Ascending aorta (tissue), 2 donors: ENCODE data around the gene TLX1. TPM values are rescaled to one million over a fixed set of nuclear protein-coding genes. Genes with fewer than 3 reads are reported as not detected.
A peak's percentile ranks its signal among the peaks of the same experiment; 100 is the strongest.

Experiments used
- DNase-seq, 2 donors: peaks; one replicate each; pipeline ENCODE4 v3.0.0-alpha.2; 2019; ENCODE audit warnings: low spot score in 2 of 2
- H3K27ac ChIP-seq, 2 donors: fragments of 200-600 bp; sonication (generic); one replicate each; pipeline ENCODE4 v1.5.1; 2016 to 2017; ENCODE audit warnings: mild to moderate bottlenecking in 1 of 2
- H3K27me3 ChIP-seq: fragments of 200-600 bp; sonication (generic); one replicate; pipeline ENCODE4 v1.5.1; 2017
- H3K36me3 ChIP-seq, 2 donors: fragments of 200-600 bp; sonication (generic); one replicate each; pipeline ENCODE4 v1.5.1; 2016
- H3K4me1 ChIP-seq, 2 donors: fragments of 200-600 bp; sonication (generic); one replicate each; pipeline ENCODE4 v1.5.1; 2016 to 2017; ENCODE audit warnings: mild to moderate bottlenecking in 1 of 2
- H3K4me3 ChIP-seq, 2 donors: fragments of 200-600 bp; sonication (generic); one replicate each; pipeline ENCODE4 v1.5.1; 2016 to 2017; ENCODE audit warnings: mild to moderate bottlenecking in 1 of 2
- H3K9me3 ChIP-seq, 2 donors: fragments of 200-600 bp; sonication (generic); one replicate each; pipeline ENCODE4 v1.5.1; 2016
- intact Hi-C: fragments of 100-400 bp; cut with DNase I; formaldehyde crosslinking; loops from one replicate; pipeline ENCODE4 v1.15.1; 2023
- total RNA-seq: library from RNA; depleted of rRNA; stranded (reverse); fragments of >200 nt; gene quantifications from one replicate; pipeline ENCODE4 v1.1.0, GENCODE V29; 2016
- TF ChIP-seq, protein P1 (sequence below), 3 experiments: fragments of 200-600 bp in 2 of 3; fragments of 450-650 bp in 1 of 3; sonication (generic) in 2 of 3; IDR thresholded peaks; one replicate each; pipeline ENCODE4 v1.5.1; 2016 to 2019; ENCODE audit warnings: antibody characterized with exemption in 3 of 3, mild to moderate bottlenecking in 1 of 3, moderate library complexity in 1 of 3

TLX1 gene
- total RNA-seq, 1 donor from 2014 or later: not detected

DNA sequence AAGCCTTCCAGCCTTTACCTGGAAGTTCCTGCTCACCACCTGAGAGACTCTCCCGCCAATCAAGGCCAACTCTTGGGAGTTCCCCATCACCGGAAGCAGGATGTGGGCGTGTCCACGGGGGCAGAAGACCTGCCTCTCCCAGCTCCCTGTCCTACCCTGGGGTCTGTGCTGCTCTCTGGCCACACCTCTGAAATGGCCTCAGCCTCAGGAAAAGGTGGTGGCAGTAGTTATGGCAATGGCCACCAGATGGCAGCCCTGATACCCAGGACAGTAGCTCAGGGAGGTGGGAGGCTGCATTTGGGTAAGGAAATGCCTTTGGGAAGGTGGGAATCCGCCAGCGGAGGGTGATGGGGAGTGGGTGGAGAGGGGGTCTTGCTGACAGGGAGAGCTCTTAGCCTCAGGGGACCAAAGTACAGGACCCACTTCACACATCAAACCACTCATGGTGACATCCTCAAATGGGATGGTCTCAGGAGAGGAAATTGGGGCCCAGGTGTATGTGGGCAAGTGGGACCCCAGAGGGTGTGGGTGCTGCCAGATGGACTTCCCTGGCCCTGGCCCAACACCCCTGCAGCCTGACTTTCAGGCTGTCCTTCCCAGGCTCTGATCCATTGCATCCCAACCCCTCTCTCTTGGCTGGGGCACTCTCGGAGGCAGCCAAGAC lies 35.4 kb upstream of the TLX1 start:
- intact Hi-C loops: loop anchor here (1.0 kb wide), 1 partner anchor 47 kb away; no protein-coding TSS in a partner anchor
- no peak overlapping the region for H3K27ac ChIP-seq
- peak in 1 of 2 donors; percentile 76 for DNase-seq
- no peaks in the 10 kb centered on the region for H3K9me3 ChIP-seq
- TF ChIP-seq, protein P1, sequence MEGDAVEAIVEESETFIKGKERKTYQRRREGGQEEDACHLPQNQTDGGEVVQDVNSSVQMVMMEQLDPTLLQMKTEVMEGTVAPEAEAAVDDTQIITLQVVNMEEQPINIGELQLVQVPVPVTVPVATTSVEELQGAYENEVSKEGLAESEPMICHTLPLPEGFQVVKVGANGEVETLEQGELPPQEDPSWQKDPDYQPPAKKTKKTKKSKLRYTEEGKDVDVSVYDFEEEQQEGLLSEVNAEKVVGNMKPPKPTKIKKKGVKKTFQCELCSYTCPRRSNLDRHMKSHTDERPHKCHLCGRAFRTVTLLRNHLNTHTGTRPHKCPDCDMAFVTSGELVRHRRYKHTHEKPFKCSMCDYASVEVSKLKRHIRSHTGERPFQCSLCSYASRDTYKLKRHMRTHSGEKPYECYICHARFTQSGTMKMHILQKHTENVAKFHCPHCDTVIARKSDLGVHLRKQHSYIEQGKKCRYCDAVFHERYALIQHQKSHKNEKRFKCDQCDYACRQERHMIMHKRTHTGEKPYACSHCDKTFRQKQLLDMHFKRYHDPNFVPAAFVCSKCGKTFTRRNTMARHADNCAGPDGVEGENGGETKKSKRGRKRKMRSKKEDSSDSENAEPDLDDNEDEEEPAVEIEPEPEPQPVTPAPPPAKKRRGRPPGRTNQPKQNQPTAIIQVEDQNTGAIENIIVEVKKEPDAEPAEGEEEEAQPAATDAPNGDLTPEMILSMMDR (IDR thresholded peaks at IDR 0.05): peak; percentile 47 to 79 (median 52)
- no peaks in the 10 kb centered on the region for H3K4me1 ChIP-seq
- peaks cover 3% of the 10 kb centered on the region for H3K27me3 ChIP-seq
- no peaks in the 10 kb centered on the region for H3K36me3 ChIP-seq
- no peak overlapping the region for H3K4me3 ChIP-seq

DNA sequence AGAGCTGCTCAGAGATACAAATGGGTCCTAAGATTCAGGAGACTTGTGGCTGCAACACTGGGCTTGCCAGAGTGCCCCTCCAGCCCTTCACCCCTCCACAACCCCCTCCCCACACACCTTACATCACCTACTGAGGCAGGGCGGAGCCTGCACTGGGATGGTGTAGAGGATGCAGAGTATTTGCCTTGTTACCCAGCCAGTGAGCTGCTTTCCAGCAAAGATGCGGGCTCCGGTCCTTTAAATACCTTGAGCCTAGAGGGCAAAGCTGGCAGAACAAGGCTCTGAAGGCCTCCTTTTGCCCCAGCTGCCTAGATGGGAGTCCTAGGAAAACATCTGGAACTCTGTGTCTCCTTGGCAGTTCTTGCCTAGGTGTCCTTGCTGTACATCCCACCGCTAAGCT lies 34.7 kb upstream of the TLX1 start:
- intact Hi-C loops: no loop called here

DNA sequence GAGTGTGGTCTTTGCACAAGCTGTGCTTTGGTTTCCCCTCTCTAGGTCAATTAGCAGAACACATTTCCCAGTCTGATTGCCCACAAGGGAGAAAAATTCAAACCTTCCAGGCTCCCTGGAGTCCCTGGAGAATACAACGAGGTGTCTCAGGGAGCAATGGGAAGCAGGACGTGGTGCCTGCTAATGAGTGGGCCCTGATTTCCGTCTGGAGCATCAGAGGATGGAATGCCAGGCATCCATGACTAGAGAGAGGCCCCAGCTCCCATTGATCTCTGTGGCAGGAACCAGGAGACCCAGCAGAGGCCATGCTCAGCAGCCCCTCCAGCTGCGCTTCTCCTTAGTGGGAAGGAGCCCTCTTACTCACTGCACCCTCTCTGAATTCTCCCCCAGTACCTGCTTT lies 33.2 kb upstream of the TLX1 start:
- Histone ChIP-seq H3K36me3 (no peaks in the 10 kb centered on the region), H3K27ac (no peak overlapping the region), H3K4me3 (no peak overlapping the region), H3K27me3 (peaks cover 3% of the 10 kb centered on the region), H3K4me1 (no peaks in the 10 kb centered on the region), H3K9me3 (no peaks in the 10 kb centered on the region)
- TF ChIP-seq, protein P1 (IDR thresholded peaks at IDR 0.05): no peak
- DNase-seq: no peak
- intact Hi-C loops: no loop called here

More for the DNA sequence above, 34.7 kb upstream of the TLX1 start:
- no peaks in the 10 kb centered on the region for H3K4me1 ChIP-seq
- H3K9me3 ChIP-seq: no peaks in the 10 kb centered on the region
- H3K27ac ChIP-seq: no peak overlapping the region
- H3K27me3 ChIP-seq: peaks cover 3% of the 10 kb centered on the region
- TF ChIP-seq, protein P1 (IDR thresholded peaks at IDR 0.05): no peak
- H3K4me3 ChIP-seq: no peak overlapping the region
- no peaks in the 10 kb centered on the region for H3K36me3 ChIP-seq
- DNase-seq: no peak

DNA sequence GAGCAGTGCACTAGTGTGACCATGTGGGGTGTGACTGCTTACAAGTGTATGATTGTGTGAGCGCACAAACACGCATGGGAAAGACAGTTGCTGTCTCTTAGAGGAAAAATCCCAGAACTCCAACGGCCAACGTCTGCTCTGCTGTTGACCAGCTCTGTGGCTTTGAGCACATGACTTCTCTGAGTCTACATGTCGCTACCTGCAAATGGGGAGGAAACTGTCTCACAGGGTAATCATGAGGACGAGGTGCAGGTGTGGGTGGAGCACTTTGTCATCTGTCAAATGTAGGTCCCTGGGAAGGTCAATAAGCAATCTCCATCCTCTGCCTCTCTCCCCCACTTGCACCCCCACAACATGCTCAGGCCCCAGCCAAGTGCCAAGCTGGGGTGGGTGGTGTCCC lies 31.2 kb upstream of the TLX1 start:
- Histone ChIP-seq H3K36me3 (no peaks in the 10 kb centered on the region), H3K27ac (no peak overlapping the region), H3K27me3 (peaks cover 3% of the 10 kb centered on the region), H3K4me1 (no peaks in the 10 kb centered on the region), H3K4me3 (no peak overlapping the region), H3K9me3 (no peaks in the 10 kb centered on the region)
- DNase-seq: no peak
- TF ChIP-seq, protein P1 (IDR thresholded peaks at IDR 0.05): no peak
- intact Hi-C loops: no loop called here

DNA sequence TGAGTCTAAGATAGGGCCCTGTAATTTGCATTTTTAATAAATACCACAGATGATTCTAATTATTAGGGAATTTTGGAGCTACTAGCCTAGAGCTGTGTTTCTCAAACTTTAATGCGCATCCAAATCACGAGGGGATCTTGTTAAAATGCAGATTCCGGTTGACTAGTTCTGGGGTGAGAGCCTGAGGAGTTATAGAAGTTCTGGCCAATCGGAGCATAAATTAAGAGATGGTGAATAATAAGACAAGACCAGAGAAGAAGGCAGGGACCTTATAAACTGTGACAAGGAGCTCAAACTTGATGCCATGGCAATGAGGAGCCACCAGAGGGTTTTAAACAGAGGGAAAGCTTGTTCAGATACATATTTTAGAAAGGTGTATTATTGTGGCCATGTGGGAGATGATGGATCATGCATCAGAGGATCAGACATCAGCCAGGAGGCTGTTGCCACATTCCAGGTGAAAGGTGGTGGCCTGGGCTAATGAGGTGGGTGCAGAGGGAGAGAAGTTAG lies 29.7 kb upstream of the TLX1 start:
- no peaks in the 10 kb centered on the region for H3K27me3 ChIP-seq
- no peaks in the 10 kb centered on the region for H3K36me3 ChIP-seq
- H3K4me3 ChIP-seq: no peak overlapping the region
- no peak overlapping the region for H3K27ac ChIP-seq
- DNase-seq: no peak
- TF ChIP-seq, protein P1 (IDR thresholded peaks at IDR 0.05): no peak
- intact Hi-C loops: no loop called here
- H3K9me3 ChIP-seq: no peaks in the 10 kb centered on the region
- no peaks in the 10 kb centered on the region for H3K4me1 ChIP-seq
